Suppressor macrophage treated with lipopolysaccharide for 1 hour (primary cell): ENCODE measurements around the gene SUSD4.
"Not testable (repeated sequence)": the region's sequence is repeated elsewhere in the genome, so short reads cannot be mapped to it uniquely, and the experiment has no call there.

ENCODE experiments used
- DNase-seq, 3 donors: peaks; one replicate each; pipeline ENCODE4 v3.0.0-alpha.2; 2020 to 2022

The SUSD4 gene

GRCh38 chr1:223285452-223285851 lies 78.5 kb downstream of the SUSD4 start:
- DNase-seq = no peak

- not testable (repeated sequence) for DNase-seq
Observed at GRCh38 chr1:223283697-223284096, 80.3 kb downstream of the SUSD4 start.

- not testable (repeated sequence) for DNase-seq
Observed at GRCh38 chr1:223278311-223278710, 85.7 kb downstream of the SUSD4 start.

- DNase-seq = no peak
Observed at GRCh38 chr1:223276029-223276428, 87.9 kb downstream of the SUSD4 start.

GRCh38 chr1:223273511-223273910 lies 90.5 kb downstream of the SUSD4 start:
- DNase-seq = no peak

GRCh38 chr1:223271085-223271781 lies 92.7 kb downstream of the SUSD4 start:
- DNase-seq = peak; percentile 18 to 33 (median 24)

GRCh38 chr1:223270155-223270554 lies 93.8 kb downstream of the SUSD4 start:
- no peak for DNase-seq

GRCh38 chr1:223269006-223269405 lies 95.0 kb downstream of the SUSD4 start:
- DNase-seq = no peak

- no peak for DNase-seq
Observed at GRCh38 chr1:223266632-223267172, 97.3 kb downstream of the SUSD4 start.

GRCh38 chr1:223264983-223265908 lies 98.7 kb downstream of the SUSD4 start:
- DNase-seq = no peak

- DNase-seq = no peak
Observed at GRCh38 chr1:223264529-223264928, 99.4 kb downstream of the SUSD4 start.

- no peak for DNase-seq
Observed at GRCh38 chr1:223261914-223262313, 102.1 kb downstream of the SUSD4 start.

- DNase-seq = no peak
Observed at GRCh38 chr1:223260712-223261111, 103.3 kb downstream of the SUSD4 start.

- DNase-seq = no peak
Observed at GRCh38 chr1:223259462-223259861, 104.5 kb downstream of the SUSD4 start.

- DNase-seq = peak; percentile 20 to 28 (median 21)
Observed at GRCh38 chr1:223258751-223259198, 105.2 kb downstream of the SUSD4 start.

- no peak for DNase-seq
Observed at GRCh38 chr1:223257856-223258550, 106.0 kb downstream of the SUSD4 start.

- DNase-seq = peak; percentile 30 to 35 (median 32)
Observed at GRCh38 chr1:223256034-223256433, 107.9 kb downstream of the SUSD4 start.

GRCh38 chr1:223253916-223254315 lies 110.1 kb downstream of the SUSD4 start:
- no peak for DNase-seq

- not testable (repeated sequence) for DNase-seq
Observed at GRCh38 chr1:223251387-223251786, 112.6 kb downstream of the SUSD4 start.

GRCh38 chr1:223250632-223251015 lies 113.4 kb downstream of the SUSD4 start:
- no peak for DNase-seq

GRCh38 chr1:223249854-223250631 lies 113.9 kb downstream of the SUSD4 start:
- peak in 2 of 3 donors; percentile 24 to 29 for DNase-seq

GRCh38 chr1:223248770-223249140 lies 115.2 kb downstream of the SUSD4 start:
- no peak for DNase-seq
